ENCODE data around the gene WDR72. TPM values are rescaled to one million over a fixed set of nuclear protein-coding genes. Genes with fewer than 3 reads are reported as not detected.

Gene WDR72
- total and polyA plus RNA-seq, 2 of the 8 experiments (the other 6 are each of a cell fraction or from before 2014, with no cell fraction given) = 1.2 to 1.9 TPM

DNA sequence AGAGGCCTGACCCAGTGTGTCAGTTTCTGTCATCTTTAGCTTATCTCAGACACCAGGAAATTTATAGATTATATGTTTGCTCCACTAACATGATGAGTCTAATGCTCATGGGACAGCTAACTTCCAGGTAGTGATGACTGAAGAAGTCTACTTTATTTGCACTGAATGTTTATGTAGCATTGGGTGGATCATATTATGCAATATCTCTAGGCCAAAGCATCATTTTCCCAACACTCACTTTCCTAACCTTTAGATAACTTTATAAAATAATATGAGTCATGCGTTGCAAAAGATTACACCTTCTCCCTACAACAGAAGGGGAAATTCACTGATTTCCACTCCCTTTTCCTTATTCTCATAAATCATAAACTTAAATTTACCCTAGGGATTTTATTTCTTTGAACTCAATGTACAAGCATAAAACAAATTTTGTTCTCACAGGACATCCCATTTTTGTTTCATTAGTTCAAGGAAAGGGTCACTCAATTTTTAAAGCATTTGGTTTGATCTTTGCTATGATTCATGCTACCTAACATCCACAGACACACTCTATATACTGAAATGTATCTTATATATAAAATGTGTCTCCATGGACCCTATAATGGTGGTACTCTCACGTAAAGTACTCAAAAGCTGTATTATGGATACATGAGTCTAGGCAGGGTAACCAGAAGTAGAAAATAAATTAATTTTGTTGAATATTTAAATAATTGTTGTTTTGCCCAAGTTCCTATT is 225.2 kb downstream of the WDR72 start:
- CTCF ChIA-PET (ENCODE audit: partially characterized antibody) = no interaction called here
- Histone ChIP-seq H2AFZ (ENCODE audit: low read length) (no peak overlapping the region), H3K4me2 (ENCODE audit: insufficient read depth in 1 of 2, low read depth in 2 of 2, low read length in 2 of 2) (no peak overlapping the region), H3K27me3 (replicated peaks in 1 of 4; ENCODE audit: control insufficient read depth in 3 of 4, extremely low read depth in 1 of 4, insufficient read depth in 3 of 4, low read length in 3 of 4) (no peaks in the 10 kb centered on the region), H3K9me3 (ENCODE audit: insufficient read depth in 2 of 2, low read depth in 1 of 2, low read length in 1 of 2) (no peaks in the 10 kb centered on the region), H2BK20ac (ENCODE audit: low read length) (no peak overlapping the region), H3K4me1 (replicated peaks in 1 of 4; ENCODE audit: control insufficient read depth in 3 of 4, insufficient read depth in 4 of 4, low read length in 3 of 4) (no peaks in the 10 kb centered on the region), H3K79me1 (ENCODE audit: low read depth, low read length) (no peaks in the 10 kb centered on the region), H3K79me2 (ENCODE audit: control insufficient read depth in 1 of 2, insufficient read depth in 2 of 2, low read length in 2 of 2) (no peaks in the 10 kb centered on the region), H3K36me3 (ENCODE audit: control insufficient read depth in 2 of 4, insufficient read depth in 4 of 4, low read length in 3 of 4) (no peaks in the 10 kb centered on the region), H4K5ac (ENCODE audit: insufficient read length, low read depth, low read length) (no peak overlapping the region), H2BK120ac (replicated peaks; ENCODE audit: low read depth, low read length) (no peak overlapping the region), H3K9ac (replicated peaks in 1 of 4; ENCODE audit: extremely low read depth in 1 of 4, low read depth in 3 of 4, low read length in 3 of 4) (no peak overlapping the region), H3K23me2 (ENCODE audit: low read depth, low read length) (no peaks in the 10 kb centered on the region), H2AK5ac (ENCODE audit: low read depth, low read length) (no peak overlapping the region), H3K14ac (ENCODE audit: insufficient read length) (no peak overlapping the region), H2BK15ac (ENCODE audit: low read length) (no peak overlapping the region), H2BK5ac (ENCODE audit: low read depth, low read length) (no peak overlapping the region), H3K56ac (replicated peaks; ENCODE audit: insufficient read length, low read depth, low read length) (no peak overlapping the region), H3K27ac (ENCODE audit: low read depth, low read length) (no peak overlapping the region), H3K23ac (ENCODE audit: insufficient read length) (no peak overlapping the region), H2BK12ac (ENCODE audit: low read depth, low read length) (no peak overlapping the region), H3K4ac (replicated peaks; ENCODE audit: insufficient read length, low read depth, low read length) (no peak overlapping the region), H4K91ac (replicated peaks; ENCODE audit: insufficient read length, low read length) (no peak overlapping the region), H4K20me1 (replicated peaks in 1 of 2; ENCODE audit: control insufficient read depth in 1 of 2, insufficient read depth in 2 of 2, low read length in 2 of 2) (no peaks in the 10 kb centered on the region), H3K4me3 (ENCODE audit: extremely low read depth in 1 of 4, insufficient read depth in 2 of 4, low read depth in 3 of 4, low read length in 4 of 4) (no peak overlapping the region), H4K8ac (ENCODE audit: extremely low read depth, insufficient read depth, low read length) (no peak overlapping the region), H3K18ac (ENCODE audit: extremely low read depth, low read length) (no peak overlapping the region)
- WGBS, 2 experiments (ENCODE audit: extremely low coverage in 1 of 2, insufficient coverage in 1 of 2, insufficient read length in 1 of 2, insufficient replicate concordance in 2 of 2, low coverage in 1 of 2, low lambda C conversion rate in 2 of 2, missing lambda C conversion rate in 1 of 2) = 90% methylated on average over 2 of the region's 2 CpGs; no CpG with 5 or more reads in 1 of the 2 experiments
- DNase-seq (ENCODE audit: low read depth in 1 of 2, low spot score in 2 of 2) (no peak), FAIRE-seq (no peak)
- TF ChIP-seq SP1 (IDR thresholded peaks at IDR 0.05; ENCODE audit: low read depth, low read length) (no peak), POLR2A (IDR thresholded peaks at IDR 0.05; ENCODE audit: control extremely low read depth in 1 of 2, low read depth in 2 of 2, low read length in 2 of 2) (no peak), POU5F1 (IDR thresholded peaks at IDR 0.05; ENCODE audit: low read depth, low read length) (no peak), FOSL1 (IDR thresholded peaks at IDR 0.05; ENCODE audit: insufficient read depth, low read depth, low read length) (no peak), KDM5A (IDR thresholded peaks at IDR 0.05; ENCODE audit: low read length) (no peak), SP2 (IDR thresholded peaks at IDR 0.05; ENCODE audit: low read length) (no peak), CTBP2 (IDR thresholded peaks at IDR 0.05; ENCODE audit: borderline replicate concordance, insufficient read depth, insufficient read length, low read length) (no peak), CHD2 (IDR thresholded peaks at IDR 0.05; ENCODE audit: low read length) (no peak), SAP30 (IDR thresholded peaks at IDR 0.05; ENCODE audit: insufficient read depth, insufficient replicate concordance, low read length) (no peak), RXRA (IDR thresholded peaks at IDR 0.05; ENCODE audit: insufficient read depth, low read depth, low read length) (no peak), SIX5 (IDR thresholded peaks at IDR 0.05; ENCODE audit: low read depth, low read length) (no peak), EP300 (IDR thresholded peaks at IDR 0.05; ENCODE audit: borderline replicate concordance in 1 of 2, low read depth in 2 of 2, low read length in 2 of 2) (no peak)
- POLR2A ChIA-PET (ENCODE audit: partially characterized antibody) = no interaction called here
